NK-92 (cell line): ENCODE results near the gene RPP25.
"Not testable (repeated sequence)": the region's sequence is repeated elsewhere in the genome, so short reads cannot be mapped to it uniquely, and the experiment has no call there.

Experiments used
- DNase-seq: peaks from one replicate; lab custom pipeline; 2025; ENCODE audit not compliant: unreplicated experiment; lab: John Stamatoyannopoulos, UW

The RPP25 gene

DNA sequence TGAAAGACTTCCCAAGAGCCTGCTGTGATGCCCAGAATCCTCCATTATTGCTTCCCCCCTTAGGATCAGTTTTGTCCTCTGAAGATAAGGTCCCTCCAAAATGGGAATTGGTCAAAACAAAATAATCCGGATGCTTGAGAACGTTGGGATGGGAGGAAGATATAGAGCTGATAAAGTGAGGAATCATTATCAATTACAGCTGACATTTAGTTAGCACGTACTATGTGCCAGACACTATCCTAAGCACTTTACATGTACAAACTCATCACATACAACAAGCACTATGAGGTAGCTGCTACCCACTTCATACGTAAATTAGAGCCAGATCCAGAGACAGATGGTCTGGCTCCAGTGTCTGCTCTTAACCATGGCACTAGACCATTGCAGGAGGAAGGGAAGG lies 6.6 kb upstream of the RPP25 start:
- no peak for DNase-seq

DNA sequence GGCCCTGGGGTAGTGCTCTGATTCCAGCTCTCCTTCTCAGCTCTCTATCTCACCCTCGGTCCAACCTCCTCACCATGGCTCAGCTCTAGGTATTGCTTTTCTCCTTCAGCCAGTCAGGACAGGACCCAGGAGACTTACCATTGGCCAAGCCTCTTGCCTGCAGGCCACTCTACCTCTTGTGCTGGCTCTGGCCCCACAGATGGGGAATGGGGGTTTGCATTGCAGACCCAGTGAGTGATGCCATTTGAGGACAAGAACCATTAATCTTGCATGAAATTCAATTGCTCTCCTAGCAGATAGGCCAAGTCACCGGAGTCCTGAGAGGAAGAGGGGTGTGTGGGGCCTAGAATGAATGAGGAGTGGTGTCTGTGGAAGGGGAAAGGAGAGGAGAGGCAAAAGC lies 6.1 kb upstream of the RPP25 start:
- DNase-seq, result no peak

DNA sequence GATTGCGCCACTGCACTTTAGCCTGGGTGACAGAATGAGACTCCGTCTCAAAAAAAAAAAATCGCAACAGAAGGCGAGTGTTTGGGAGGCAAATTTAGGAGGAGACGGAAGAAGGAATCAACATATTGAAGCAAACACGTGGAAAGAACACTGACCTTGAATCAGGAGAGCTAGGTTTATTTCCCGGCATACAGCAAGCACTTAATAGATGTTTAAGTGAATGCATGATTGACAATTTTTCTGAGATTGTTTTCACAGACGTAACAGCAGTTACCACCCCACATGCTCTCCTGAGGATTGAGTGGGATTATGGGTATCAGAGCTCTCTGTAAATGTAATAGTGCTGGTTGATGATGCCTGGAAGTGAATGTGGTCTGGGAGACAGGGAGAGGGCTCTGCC lies 5.6 kb upstream of the RPP25 start:
- DNase-seq, result no peak

DNA sequence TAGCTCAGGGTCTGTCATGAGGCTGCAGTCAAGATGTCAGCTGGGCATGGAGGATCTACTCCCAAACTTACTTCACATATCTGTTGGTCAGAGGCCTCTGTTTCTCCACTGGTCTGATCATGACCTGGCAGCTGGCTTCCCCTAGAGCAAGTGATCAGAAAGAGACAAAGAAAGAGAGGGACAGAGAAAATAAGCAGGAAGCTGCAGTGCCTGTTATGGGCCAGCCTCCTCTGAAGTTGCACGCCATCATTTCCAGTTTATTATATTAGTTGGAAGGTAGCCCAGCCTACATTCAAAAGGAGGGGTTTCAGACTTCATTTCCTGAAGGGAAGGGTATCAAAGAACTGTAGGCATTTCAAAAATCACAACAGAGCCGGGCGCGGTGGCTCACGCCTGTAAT lies 5.0 kb upstream of the RPP25 start:
- DNase-seq, result no peak

DNA sequence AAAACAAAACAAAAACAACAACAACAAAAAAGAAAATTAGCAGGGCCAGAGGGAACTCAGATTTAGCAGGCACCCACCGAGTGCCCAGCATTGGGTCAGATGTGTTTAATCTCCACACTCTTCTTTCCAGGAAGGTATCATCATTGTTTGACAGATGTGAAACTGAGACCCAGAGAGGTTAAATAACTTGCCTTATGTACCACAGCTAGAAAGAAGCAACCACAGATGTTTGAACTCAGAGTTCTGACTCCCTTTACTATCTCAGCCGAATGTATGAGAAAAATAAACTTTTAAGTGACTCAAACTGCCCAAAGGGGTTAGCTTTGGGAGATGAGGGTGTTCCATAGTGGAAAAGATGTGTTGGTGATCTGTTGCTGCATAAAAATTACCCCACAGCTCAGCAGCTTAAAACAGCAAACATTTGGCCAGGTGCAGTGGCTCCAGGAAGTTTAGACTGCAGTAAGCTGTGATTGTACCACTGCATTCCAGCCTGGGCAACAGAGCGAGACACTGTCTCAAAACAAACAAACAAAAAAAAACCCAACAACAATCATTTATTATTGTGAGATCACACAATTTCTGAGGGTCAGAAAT lies 4.5 kb upstream of the RPP25 start:
- DNase-seq, result no peak

DNA sequence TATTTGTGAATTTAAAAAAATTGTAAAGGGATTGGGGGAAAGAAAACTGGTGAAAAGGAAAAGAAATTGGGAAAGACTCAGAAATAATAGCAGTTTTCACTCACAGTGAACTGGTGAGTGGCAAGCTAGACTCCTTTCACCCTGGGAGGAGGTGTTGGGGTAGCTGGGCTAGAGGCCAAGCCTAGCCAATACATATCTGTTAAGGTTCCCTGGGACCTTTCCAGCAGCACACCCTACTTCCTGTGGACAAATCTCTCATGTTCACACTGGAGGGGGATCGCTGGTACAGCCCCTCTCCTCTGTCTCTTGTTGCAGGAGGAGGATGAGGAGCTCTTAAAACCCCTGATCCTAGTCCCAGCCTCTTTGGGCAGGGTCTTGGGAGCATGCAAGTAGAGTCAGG lies 3.7 kb upstream of the RPP25 start:
- DNase-seq, result no peak

DNA sequence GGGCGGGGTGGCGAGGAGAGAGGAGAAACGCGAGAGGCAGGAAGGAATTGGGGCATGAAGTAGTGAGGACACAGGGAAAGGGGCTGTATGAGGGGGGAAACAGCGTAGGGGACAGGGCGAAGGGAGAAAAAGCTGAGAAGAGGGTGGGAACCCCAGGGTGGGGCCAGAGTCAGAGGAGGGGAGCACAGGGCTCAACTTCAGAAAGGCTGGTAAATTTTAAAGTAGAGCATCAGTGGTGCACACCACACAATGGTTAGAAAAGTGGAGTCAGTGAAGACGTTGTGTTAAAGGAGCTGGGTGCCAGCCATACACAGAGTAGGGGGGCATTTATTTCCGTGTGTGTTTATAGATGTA lies 3.0 kb upstream of the RPP25 start:
- no peak for DNase-seq

DNA sequence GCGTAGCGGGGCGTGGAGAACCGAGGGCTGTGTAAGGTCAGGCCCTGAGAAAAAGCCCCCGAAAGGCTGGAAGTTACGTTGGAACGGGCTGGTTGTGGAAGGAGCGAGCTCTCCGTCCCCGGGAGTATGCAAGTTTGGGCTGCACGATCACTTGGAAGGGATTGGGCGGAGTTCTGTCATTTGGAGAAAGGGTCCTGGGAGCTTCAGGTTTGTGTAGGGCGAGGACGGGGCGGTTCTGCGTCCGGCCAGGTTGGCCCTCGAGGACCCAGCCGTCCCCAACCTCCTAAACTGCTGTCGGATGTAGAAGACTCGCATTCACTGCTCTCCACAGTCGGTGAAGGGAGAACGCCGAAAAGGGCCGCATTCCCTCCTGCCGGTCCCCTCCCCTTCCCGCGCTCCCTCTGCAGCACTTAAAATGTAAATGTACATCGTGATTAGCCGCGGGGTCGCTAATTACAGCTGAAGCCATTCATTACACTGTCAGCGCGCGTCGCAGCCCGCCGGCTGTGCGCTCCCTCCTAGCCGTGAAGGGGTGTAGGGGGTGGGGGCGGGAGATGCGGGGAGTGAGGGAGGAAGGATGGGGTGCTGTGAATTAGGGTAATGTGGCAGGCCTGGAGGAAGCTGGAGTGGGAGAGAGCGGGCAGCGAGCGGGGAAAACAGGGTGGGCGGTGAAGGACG lies 2.5 kb upstream of the RPP25 start:
- DNase-seq, result no peak

DNA sequence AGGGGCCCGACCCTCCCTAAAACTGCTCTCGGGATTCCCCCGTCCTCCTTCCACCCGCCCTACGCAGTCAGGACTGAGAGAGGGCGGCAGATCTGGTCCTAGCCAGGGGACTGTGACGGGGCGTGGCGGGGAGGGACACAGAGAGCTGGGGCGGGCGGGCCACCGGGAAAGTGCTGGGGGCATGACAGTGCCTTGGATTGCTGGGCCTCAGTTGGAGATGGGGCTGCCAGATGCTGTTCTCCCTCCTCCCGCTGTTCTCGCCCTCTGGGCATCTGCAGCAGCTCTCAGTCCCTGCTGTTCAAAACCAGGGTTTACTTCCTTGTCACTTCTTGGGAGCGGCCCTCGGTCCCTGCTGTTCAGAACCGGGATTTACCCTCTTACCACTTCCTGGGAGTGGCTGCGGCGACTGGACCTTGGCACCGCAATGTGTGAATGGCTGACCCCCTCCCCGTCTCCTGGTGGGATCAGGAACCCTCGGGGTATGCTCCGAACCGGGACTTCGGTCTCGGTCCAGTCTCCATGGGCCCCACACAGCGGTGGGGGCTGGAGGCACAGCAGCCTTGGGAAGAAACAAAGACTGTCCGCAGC lies 1.8 kb upstream of the RPP25 start:
- DNase-seq, result no peak

DNA sequence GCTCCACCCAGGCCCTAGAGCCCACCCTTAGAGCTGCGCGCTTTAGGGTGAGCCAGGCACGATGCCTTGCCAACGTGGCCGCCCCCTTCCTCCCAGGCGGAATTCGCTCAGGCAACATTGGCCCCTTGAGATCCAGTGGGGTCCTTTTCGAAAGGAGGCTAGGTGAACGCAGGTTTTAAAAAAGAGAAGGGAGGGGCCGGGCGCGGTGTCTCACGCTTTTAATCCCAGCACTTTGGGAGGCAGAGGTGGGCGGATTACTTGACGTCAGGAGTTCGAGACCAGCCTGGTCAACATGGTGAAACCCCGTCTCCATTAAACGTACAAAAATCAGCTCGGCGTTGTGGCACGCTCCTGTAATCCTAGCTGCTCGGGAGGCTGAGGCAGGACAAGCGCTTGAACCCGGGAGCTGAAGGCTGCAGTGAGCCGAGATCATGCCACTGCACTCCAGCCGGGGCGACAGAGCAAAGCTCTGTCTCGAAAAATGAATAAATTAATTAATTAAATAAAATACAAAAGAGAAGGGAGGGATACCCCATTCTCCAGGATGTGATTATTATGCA lies 984 bp upstream of the RPP25 start:
- DNase-seq, result no peak

DNA sequence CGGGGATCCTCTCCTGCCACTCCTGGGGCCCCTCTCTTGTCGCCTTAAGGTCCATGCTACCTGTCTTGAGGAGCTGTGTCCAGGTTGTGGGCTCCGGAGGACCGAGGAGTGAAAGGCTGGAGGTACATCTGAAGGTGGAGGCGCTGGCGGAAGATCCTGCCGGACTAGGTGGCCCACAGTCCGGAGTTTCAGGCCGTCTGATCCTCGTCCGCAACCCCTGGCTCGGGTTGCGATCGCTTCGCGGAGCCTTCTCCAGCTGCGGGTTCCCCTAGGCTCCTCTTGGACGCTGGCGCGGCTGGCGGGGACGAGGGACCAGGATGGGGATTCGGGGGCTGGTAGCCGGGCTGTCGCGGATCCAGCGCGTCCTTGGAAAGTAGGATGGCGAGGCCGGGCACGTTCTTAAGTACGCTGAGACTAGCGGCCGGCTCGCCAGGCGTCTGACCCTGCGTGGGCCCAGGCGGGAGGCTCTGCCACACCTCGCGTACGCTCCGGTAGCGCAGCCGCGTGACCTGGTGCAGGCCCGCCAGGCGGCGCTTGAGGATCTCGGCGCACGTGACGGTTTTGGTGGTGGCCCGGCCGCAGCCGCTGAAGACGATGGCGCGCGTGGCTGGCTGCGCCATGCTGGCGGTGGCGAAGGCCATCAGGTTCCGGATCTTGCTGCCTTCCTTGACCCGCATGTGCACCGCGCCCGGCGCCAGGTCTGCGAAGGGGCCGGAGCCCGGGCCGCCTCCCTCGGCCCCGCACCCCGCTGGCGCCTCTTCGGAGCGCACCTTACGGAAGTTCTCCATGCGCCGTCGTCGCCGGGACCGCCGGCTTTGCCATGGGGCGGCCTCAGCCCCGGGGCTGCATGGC lies 550 bp downstream of the RPP25 start:
- DNase-seq, result no peak

DNA sequence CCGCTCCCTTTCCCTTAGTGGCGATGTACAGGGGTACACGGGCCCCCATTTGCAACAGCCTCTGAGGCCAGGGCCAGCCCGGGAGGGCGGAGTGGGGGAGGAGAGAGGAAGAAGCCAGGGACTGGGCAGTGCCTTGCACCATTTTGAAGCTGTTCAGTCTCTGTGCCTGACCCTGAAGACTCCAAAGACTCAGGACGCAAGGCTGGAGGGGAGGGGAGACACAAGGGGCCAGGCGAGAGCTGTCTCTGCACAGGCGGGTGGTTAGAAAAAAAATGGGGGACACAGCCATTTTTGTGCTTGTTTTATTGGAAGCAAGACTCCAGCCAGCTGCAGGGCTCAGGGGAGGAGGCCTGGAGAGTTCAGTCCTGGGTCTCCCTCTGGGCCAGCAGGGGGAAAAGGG lies 1.6 kb downstream of the RPP25 start:
- no peak for DNase-seq

DNA sequence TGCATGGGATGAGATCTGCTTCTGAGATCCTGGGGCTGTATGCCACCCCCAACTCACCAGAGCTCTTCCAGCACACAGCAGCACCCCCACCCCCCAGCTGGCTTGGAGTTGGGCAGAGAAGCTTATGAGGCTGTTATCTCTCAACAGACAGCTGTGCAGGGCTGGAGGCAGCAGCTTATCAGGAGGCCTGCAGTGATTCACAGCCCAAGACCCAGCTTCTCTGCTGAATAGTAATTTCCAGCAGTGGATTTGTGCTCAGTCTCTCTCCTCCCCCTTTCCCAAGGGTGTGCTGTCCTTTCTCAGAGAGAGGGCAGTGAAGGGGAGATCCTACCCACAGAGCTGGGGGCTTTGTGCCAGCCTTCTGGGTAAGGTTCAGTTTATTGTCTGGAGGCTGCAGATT lies 2.1 kb downstream of the RPP25 start:
- no peak for DNase-seq

DNA sequence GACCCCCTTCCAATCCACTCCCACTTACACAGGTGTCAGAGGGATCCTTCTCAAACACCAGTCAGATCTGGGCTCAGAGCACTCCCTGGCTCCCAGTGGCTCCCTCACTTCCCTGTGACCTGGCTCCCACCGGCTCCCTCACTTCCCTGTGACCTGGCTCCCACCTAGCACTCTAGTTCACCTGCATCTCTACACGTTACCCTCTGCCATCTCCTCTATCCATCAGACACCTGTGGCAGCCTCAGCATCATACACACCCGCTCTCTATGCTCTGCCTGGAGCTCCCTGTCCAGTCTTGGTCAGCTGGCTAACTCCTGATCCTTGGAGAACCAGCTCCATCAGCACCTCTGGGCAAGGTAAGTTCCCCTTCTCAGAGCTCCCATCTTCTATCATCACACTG lies 5.6 kb downstream of the RPP25 start:
- no peak for DNase-seq

DNA sequence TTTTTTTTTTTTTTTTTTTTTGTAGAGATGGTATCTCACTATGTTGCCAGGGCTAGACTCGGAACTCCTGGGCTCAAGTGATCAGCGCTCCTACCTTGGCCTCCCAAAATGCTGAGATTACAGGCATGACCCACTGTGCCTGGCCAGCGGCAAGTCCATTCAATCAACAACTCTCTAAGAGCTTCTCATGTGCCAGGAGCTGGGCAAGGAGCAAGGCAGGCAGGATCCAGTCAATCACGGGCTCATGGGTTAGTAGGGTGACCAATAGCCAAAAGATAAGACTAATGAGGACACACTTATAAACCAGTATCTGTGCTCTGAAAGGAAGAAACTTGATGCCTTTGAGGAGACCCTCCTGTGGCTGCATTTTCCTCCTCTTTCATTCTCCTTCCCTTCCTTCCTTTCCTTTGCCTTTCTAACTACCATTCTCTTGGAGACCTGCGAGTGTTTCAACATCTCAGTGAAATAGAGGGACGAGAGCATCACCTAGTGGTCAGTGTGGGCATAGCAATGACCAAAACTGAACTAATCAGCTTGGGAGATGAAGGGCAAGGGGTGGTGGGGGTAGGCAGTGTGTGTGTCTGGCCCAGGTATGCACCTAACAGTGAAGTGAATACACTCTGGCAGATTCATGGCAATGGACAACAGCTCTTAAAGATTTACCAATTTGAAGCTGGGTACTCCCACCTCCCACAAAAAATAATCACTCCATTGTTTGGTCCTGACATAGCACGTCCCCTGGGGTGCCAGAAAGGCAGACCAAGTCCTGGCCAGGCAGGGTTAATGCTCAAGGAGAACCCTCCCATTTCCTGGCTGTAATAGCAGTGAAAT lies 6.3 kb downstream of the RPP25 start:
- no peak for DNase-seq

DNA sequence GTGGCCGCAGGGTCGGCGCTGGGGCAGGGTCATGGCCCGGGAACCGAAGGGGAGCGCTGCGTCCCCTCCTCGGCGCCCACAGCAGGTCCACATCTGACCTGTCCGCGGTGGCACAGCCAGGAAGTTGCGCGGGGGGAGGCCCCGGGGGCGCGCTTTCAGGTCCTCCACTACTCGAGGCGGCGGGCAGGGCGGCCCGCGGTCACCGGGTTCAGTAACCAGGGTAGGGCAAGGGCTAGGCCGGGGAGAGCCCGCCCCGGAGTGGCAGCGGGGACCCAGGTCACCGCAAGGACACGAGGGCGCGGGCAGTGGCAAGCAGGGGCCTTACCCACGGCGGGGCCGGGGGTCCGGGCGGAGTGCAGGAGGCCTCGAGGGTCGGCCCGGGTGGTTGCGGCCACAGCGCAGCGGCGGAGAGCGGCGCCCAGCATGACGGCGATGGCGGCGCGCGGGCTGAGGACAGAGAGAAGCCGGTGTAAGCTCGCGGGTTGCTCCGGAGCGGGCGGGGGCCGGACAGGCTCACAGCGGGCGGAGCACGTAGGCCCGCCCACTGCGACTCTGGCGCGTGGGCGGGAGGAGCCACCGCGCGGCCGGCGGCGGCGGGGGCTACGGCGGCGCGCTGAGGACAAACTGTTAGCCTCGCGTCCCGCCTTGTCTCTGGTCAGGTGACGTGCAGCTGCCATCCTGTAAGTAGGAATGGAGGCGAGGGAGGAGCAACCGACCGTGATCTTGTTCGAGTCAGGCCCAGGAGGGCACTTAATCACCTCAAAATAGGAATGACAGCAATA lies 18.8 kb downstream of the RPP25 start, which contains the start of gene COX5A:
TSS of gene COX5A (minus strand) at position 484 of the 782 bp plus-strand sequence. CDS start at position 425, 59 bp downstream.
- no peak for DNase-seq

DNA sequence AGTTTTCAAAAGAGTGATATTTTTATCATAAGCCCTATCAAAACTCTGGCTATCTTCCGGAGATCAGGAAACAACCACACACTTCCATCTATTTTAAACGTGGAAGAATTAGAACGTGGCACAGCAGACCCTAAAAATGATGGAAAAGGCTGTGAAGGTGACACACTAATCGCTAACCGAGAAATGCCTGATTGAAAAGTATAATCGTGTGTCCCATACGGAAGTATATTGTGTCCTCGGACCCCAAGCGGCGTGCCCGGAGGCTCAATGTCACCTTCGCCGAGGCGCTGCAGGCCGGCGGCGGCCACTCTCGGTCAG lies 19.3 kb downstream of the RPP25 start:
- DNase-seq, result no peak

DNA sequence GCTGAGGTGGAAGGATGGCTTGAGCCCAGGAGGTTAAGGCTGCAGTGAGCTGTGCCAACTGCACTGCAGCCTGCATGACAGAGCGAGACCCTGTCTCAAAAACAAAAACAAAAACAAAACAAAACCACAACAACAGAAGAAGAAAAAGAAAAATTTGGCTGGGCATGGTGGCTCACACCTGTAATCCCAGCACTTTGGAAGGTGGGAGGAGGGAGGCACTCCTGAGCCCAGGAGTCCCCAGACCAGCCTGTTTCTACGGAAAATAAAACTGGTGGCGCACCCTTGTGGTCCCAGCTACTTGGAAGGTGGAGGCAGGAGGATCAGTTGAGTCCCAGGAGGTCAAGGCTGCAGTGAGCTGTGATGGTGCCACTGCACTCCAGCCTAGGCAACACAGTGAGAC lies 21.4 kb downstream of the RPP25 start:
- not testable (repeated sequence) for DNase-seq

DNA sequence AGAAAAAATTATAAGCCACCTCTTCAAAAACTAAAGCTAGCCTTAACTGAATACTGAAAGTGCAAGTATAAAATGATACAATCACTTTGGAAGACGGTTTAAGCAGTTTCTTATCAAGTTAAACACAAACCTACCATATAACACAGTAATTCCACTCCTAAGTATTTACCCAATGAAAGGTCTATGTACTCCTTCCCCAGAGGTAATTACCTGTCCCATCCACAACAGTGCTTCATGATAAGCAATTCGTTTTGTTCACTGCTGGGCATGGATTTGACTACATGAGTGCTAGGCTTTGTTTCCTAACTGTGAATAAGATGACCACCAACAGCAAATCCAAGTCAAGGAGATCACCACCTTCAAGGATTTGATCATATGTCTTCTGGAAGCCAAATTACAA lies 23.0 kb downstream of the RPP25 start:
- DNase-seq, result no peak

DNA sequence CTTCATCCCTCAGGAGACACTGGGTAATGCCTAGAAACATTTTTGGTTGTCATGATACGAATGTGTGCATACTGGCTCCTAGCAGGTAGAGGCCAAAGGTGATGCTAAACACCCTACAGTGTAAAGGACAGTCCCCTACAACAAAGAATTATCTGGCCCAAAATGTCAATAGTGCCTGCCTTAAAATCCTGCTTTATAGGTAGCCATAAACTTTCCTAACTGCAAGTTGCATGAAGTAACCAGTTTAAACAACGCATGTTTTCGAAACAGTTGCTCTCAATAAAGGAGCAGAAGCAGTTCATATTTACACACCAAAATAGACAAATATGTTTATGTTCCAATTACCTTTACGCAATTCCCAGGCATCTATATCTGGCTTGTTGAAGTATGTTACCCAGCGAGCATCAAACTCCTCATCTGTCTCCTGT lies 27.8 kb downstream of the RPP25 start:
- no peak for DNase-seq
